Measurements from ENCODE around the gene IER5.

The IER5 gene

GRCh38 chr1:181091309-181092040 is 3.0 kb downstream of the IER5 start:
- no peak for DNase-seq (ENCODE audit: low read depth)

GRCh38 chr1:181092056-181092455 is 3.6 kb downstream of the IER5 start:
- no peak for DNase-seq (ENCODE audit: low read depth)
- TF ChIP-seq CTCF (conservative IDR thresholded peaks at IDR 0.05; ENCODE audit: low read depth, low read length) = no peak
- H3K4me3 ChIP-seq (ENCODE audit: low read length) = no peak overlapping the region

More at GRCh38 chr1:181091309-181092040, 3.0 kb downstream of the IER5 start:
- H3K4me3 ChIP-seq (ENCODE audit: low read length) = no peak overlapping the region
- TF ChIP-seq CTCF (conservative IDR thresholded peaks at IDR 0.05; ENCODE audit: low read depth, low read length) = no peak

- no peak for DNase-seq (ENCODE audit: low read depth)
- H3K4me3 ChIP-seq (ENCODE audit: low read length) = no peak overlapping the region
- TF ChIP-seq CTCF (conservative IDR thresholded peaks at IDR 0.05; ENCODE audit: low read depth, low read length) = no peak
Observed at GRCh38 chr1:181092883-181093458, 4.5 kb downstream of the IER5 start.

GRCh38 chr1:181094416-181095212 is 6.1 kb downstream of the IER5 start:
- no peak for TF ChIP-seq CTCF (conservative IDR thresholded peaks at IDR 0.05; ENCODE audit: low read depth, low read length)
- H3K4me3 ChIP-seq (ENCODE audit: low read length) = no peak overlapping the region
- no peak for DNase-seq (ENCODE audit: low read depth)

- no peak for TF ChIP-seq CTCF (conservative IDR thresholded peaks at IDR 0.05; ENCODE audit: low read depth, low read length)
- no peak for DNase-seq (ENCODE audit: low read depth)
- no peak overlapping the region for H3K4me3 ChIP-seq (ENCODE audit: low read length)
Observed at GRCh38 chr1:181095260-181095659, 6.8 kb downstream of the IER5 start.

- H3K4me3 ChIP-seq (ENCODE audit: low read length) = no peak overlapping the region
- DNase-seq (ENCODE audit: low read depth) = no peak
- no peak for TF ChIP-seq CTCF (conservative IDR thresholded peaks at IDR 0.05; ENCODE audit: low read depth, low read length)
Observed at GRCh38 chr1:181095763-181096184, 7.3 kb downstream of the IER5 start.
